ENCODE data around the gene NTMT2.

Gene NTMT2

GRCh38 chr1:170182442-170182841 lies 36.7 kb downstream of the NTMT2 start:
- ChIA-PET CTCF (no interaction called here), POLR2A (no interaction called here)
- Histone ChIP-seq H3K27ac (ENCODE audit: extremely low read depth, low read depth, low read length) (no peak overlapping the region), H3K4me1 (ENCODE audit: control insufficient read depth, insufficient read depth, low read length) (no peaks in the 10 kb centered on the region), H3K36me3 (ENCODE audit: control insufficient read depth in 2 of 2, insufficient read depth in 1 of 2, low read length in 2 of 2) (no peaks in the 10 kb centered on the region), H3K4me3 (ENCODE audit: low read depth, low read length) (no peak overlapping the region), H3K9me3 (ENCODE audit: control insufficient read depth, insufficient read depth, low read depth, low read length) (no peaks in the 10 kb centered on the region)
- TF ChIP-seq ZNF157 (tag by site-specific recombination; IDR thresholded peaks at IDR 0.05) (no peak), ZNF146 (tag by site-specific recombination; IDR thresholded peaks at IDR 0.05) (no peak), ZFP3 (tag by site-specific recombination; IDR thresholded peaks at IDR 0.05; ENCODE audit: low read depth) (no peak), ZNF121 (tag by site-specific recombination; IDR thresholded peaks at IDR 0.05) (no peak), ZNF239 (tag by site-specific recombination; IDR thresholded peaks at IDR 0.05) (no peak), ZNF837 (tag by site-specific recombination; IDR thresholded peaks at IDR 0.05) (no peak), ZSCAN16 (tag by site-specific recombination; IDR thresholded peaks at IDR 0.05) (no peak), ZNF23 (tag by site-specific recombination; IDR thresholded peaks at IDR 0.05; ENCODE audit: borderline replicate concordance) (no peak), ZNF391 (tag by site-specific recombination; IDR thresholded peaks at IDR 0.05; ENCODE audit: borderline replicate concordance, low read depth) (no peak), ZNF19 (tag by site-specific recombination; IDR thresholded peaks at IDR 0.05; ENCODE audit: low read depth) (no peak)
- TF ChIP-seq, protein P1, sequence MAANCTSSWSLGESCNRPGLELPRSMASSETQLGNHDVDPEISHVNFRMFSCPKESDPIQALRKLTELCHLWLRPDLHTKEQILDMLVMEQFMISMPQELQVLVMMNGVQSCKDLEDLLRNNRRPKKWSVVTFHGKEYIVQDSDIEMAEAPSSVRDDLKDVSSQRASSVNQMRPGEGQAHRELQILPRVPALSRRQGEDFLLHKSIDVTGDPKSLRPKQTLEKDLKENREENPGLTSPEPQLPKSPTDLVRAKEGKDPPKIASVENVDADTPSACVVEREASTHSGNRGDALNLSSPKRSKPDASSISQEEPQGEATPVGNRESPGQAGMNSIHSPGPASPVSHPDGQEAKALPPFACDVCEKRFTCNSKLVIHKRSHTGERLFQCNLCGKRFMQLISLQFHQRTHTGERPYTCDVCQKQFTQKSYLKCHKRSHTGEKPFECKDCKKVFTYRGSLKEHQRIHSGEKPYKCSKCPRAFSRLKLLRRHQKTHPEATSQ (tag by site-specific recombination; IDR thresholded peaks at IDR 0.05) = no peak

DNA sequence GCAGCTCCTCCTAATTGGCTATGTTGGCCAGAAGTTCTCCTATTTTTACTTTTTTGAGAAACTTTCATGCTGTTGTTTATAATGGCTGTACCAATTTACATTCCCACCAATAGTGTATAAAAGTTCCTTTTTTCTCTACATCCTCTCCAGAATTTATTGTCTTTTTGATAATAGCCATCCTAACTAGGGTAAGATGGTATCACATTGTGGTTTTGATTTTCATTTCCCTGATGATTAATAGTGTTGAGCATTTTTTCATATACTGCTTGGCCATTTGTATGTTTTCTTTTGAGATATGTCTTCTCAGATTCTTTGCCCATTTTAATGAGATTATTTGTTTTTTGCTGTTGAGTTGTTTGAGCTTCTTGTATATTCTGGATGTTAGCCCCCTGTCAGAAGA lies 46.8 kb downstream of the NTMT2 start:
- H3K27ac ChIP-seq (ENCODE audit: extremely low read depth, low read depth, low read length) = no peak overlapping the region
- H3K4me1 ChIP-seq (ENCODE audit: control insufficient read depth, insufficient read depth, low read length) = no peaks in the 10 kb centered on the region
- no peak overlapping the region for H3K4me3 ChIP-seq (ENCODE audit: low read depth, low read length)
- CTCF ChIA-PET = no interaction called here
- no peak for TF ChIP-seq TCF7L2 (IDR thresholded peaks at IDR 0.05; ENCODE audit: borderline replicate concordance, low read depth, low read length)
- no peaks in the 10 kb centered on the region for H3K36me3 ChIP-seq (ENCODE audit: control insufficient read depth in 2 of 2, insufficient read depth in 1 of 2, low read length in 2 of 2)
- POLR2A ChIA-PET = no interaction called here
- no peaks in the 10 kb centered on the region for H3K9me3 ChIP-seq (ENCODE audit: control insufficient read depth, insufficient read depth, low read depth, low read length)

DNA sequence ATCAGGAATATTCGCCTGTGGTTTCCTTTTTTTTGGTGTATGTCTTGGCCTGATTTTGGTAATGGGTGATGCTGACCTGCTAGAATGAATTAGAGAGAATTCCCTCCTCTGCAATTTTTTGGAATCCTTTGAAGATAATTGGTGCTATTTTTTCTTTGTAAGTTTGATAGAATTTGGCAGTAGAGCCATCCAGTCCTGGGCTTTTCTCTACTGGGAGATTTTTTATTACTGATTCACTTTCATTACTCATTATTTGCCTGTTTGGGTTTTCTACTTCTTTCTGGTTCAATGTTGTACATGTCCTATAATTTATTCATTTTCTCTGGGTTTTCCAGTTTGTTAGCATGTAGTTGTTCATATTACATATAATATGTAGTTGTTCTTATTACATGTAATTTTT lies 48.7 kb downstream of the NTMT2 start:
- H3K27ac ChIP-seq (ENCODE audit: extremely low read depth, low read depth, low read length) = no peak overlapping the region
- POLR2A ChIA-PET = no interaction called here
- H3K36me3 ChIP-seq (ENCODE audit: control insufficient read depth in 2 of 2, insufficient read depth in 1 of 2, low read length in 2 of 2) = no peaks in the 10 kb centered on the region
- no peaks in the 10 kb centered on the region for H3K4me1 ChIP-seq (ENCODE audit: control insufficient read depth, insufficient read depth, low read length)
- CTCF ChIA-PET = no interaction called here
- H3K4me3 ChIP-seq (ENCODE audit: low read depth, low read length) = no peak overlapping the region
- H3K9me3 ChIP-seq (ENCODE audit: control insufficient read depth, insufficient read depth, low read depth, low read length) = no peaks in the 10 kb centered on the region
- no peak for TF ChIP-seq ZFP3 (tag by site-specific recombination; IDR thresholded peaks at IDR 0.05; ENCODE audit: low read depth)
- no peak for TF ChIP-seq ZNF292 (tag by site-specific recombination; IDR thresholded peaks at IDR 0.05; ENCODE audit: borderline replicate concordance, low read depth)
- no peak for TF ChIP-seq YY1 (tag by site-specific recombination; IDR thresholded peaks at IDR 0.05)
- no peak for TF ChIP-seq ZNF174 (tag by site-specific recombination; IDR thresholded peaks at IDR 0.05)
- no peak for TF ChIP-seq ZNF777 (tag by site-specific recombination; IDR thresholded peaks at IDR 0.05; ENCODE audit: borderline replicate concordance)
- no peak for TF ChIP-seq ZNF530 (tag by site-specific recombination; IDR thresholded peaks at IDR 0.05; ENCODE audit: low read depth)

GRCh38 chr1:170196490-170197236 lies 50.9 kb downstream of the NTMT2 start:
- POLR2A ChIA-PET = no interaction called here
- Histone ChIP-seq H3K9me3 (ENCODE audit: control insufficient read depth, insufficient read depth, low read depth, low read length) (no peaks in the 10 kb centered on the region), H3K4me3 (ENCODE audit: low read depth, low read length) (no peak overlapping the region), H3K36me3 (ENCODE audit: control insufficient read depth in 2 of 2, insufficient read depth in 1 of 2, low read length in 2 of 2) (no peaks in the 10 kb centered on the region), H3K27ac (ENCODE audit: extremely low read depth, low read depth, low read length) (no peak overlapping the region), H3K4me1 (ENCODE audit: control insufficient read depth, insufficient read depth, low read length) (no peaks in the 10 kb centered on the region)
- CTCF ChIA-PET = no interaction called here
- TF ChIP-seq ZBTB21 (tag by site-specific recombination; IDR thresholded peaks at IDR 0.05) = no peak
- no peak for TF ChIP-seq ZNF76 (tag by site-specific recombination; IDR thresholded peaks at IDR 0.05; ENCODE audit: borderline replicate concordance, low read depth)
- TF ChIP-seq ZNF768 (tag by site-specific recombination; IDR thresholded peaks at IDR 0.05) = no peak
- no peak for TF ChIP-seq ZNF561 (tag by site-specific recombination; IDR thresholded peaks at IDR 0.05; ENCODE audit: borderline replicate concordance)
- no peak for TF ChIP-seq TCF7L2 (IDR thresholded peaks at IDR 0.05; ENCODE audit: borderline replicate concordance, low read depth, low read length)
- no peak for TF ChIP-seq KLF9 (tag by site-specific recombination; IDR thresholded peaks at IDR 0.05; ENCODE audit: low read depth)
- TF ChIP-seq, protein P2, sequence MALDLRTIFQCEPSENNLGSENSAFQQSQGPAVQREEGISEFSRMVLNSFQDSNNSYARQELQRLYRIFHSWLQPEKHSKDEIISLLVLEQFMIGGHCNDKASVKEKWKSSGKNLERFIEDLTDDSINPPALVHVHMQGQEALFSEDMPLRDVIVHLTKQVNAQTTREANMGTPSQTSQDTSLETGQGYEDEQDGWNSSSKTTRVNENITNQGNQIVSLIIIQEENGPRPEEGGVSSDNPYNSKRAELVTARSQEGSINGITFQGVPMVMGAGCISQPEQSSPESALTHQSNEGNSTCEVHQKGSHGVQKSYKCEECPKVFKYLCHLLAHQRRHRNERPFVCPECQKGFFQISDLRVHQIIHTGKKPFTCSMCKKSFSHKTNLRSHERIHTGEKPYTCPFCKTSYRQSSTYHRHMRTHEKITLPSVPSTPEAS (tag by site-specific recombination; IDR thresholded peaks at IDR 0.05) = no peak
- no peak for TF ChIP-seq HOXA7 (CRISPR knock-in tag; IDR thresholded peaks at IDR 0.05; ENCODE audit: borderline replicate concordance)
- TF ChIP-seq, protein P3, sequence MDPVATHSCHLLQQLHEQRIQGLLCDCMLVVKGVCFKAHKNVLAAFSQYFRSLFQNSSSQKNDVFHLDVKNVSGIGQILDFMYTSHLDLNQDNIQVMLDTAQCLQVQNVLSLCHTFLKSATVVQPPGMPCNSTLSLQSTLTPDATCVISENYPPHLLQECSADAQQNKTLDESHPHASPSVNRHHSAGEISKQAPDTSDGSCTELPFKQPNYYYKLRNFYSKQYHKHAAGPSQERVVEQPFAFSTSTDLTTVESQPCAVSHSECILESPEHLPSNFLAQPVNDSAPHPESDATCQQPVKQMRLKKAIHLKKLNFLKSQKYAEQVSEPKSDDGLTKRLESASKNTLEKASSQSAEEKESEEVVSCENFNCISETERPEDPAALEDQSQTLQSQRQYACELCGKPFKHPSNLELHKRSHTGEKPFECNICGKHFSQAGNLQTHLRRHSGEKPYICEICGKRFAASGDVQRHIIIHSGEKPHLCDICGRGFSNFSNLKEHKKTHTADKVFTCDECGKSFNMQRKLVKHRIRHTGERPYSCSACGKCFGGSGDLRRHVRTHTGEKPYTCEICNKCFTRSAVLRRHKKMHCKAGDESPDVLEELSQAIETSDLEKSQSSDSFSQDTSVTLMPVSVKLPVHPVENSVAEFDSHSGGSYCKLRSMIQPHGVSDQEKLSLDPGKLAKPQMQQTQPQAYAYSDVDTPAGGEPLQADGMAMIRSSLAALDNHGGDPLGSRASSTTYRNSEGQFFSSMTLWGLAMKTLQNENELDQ (tag by site-specific recombination; IDR thresholded peaks at IDR 0.05; ENCODE audit: low read depth) = no peak
